Right lobe of liver (tissue), 4 donors: ENCODE data around the gene TWIST1.

ENCODE experiments used
- CTCF ChIP-seq, 4 donors: fragments of 200-600 bp in 3 of 4; fragments of 450-650 bp in 1 of 4; IDR thresholded peaks; one replicate each; pipeline versions ENCODE4 v1.5.1 to v1.8.0; 2016 to 2022; ENCODE audit warnings: antibody characterized with exemption in 4 of 4, mild to moderate bottlenecking in 2 of 4
- POLR2A ChIP-seq: fragments of 450-650 bp; IDR thresholded peaks from one replicate; pipeline ENCODE4 v1.6.1; 2017; ENCODE audit warnings: antibody characterized with exemption, mild to moderate bottlenecking
- donor health status: DM: no; HTN: no; CAD: no.
- donor health status: DM: no; HTN: no; CAD: no.
- donor health status: DM: no; HTN: yes; CAD: no.

GRCh38 chr7:19107081-19107355 lies 10.4 kb downstream of the TWIST1 start:
- TF ChIP-seq CTCF (IDR thresholded peaks at IDR 0.05) (no peak), POLR2A (no peak)
